ENCODE measurements around the gene KIF18A.
"Not testable (repeated sequence)": the region's sequence is repeated elsewhere in the genome, so short reads cannot be mapped to it uniquely, and the experiment has no call there.

KIF18A gene

GRCh38 chr11:28107191-28107749 lies 686 bp downstream of the KIF18A start:
- DNase-seq (ENCODE audit: insufficient read length, low spot score) = peak; percentile 9
- no peak for FAIRE-seq

DNA sequence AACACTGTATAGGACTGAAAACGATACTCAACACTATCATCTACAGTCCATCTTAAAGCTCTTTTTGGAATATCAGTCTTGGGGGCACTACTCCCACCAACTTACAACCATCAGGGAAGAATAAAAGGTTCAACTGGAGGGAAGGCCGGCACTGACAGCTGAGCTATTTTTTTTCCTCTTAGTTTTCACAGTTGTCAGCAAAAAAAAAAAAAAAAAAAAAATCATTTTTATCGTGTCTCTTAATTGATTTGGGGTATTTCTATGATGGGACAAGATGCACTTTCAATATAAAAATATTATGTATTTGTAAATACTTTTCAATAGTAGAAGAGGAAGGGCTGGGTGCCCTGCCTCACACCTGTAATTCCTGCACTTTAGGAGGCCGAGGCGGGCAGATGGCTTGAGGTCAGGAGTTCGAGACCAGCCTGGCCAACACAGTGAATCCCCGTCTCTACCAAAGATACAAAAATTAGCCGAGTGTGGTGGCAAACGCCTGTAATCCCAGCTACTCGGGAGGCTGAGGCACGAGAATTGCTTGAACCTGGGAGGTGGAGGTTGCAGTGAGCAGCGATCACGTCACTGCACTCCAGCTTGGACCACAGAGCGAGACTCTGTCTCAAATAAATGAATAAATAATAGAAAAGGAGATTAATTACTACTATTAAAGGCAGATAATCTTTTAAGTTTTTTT lies 1.5 kb downstream of the KIF18A start:
- DNase-seq (ENCODE audit: insufficient read length, low spot score) (no peak), FAIRE-seq (no peak)

GRCh38 chr11:28105869-28106268 lies 2.1 kb downstream of the KIF18A start:
- no peak for DNase-seq (ENCODE audit: insufficient read length, low spot score)
- no peak for FAIRE-seq

DNA sequence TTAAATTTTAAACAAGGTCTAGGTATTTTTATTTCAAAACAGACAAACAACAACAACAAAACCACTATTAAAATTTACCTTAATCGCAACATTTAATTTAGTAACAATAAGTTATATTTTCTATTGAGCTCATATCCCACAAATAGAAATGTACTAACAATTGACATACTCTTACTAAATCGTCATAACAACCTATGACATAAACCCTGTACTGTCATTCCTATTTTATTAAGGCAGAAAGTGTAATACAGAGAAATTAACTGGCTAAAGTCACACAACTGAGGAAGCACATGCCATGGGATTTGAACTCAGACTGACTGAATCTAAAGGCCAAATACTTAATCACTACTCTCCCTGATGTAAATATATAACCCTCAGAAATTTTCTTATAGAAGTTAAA lies 3.0 kb downstream of the KIF18A start:
- no peak for FAIRE-seq
- no peak for DNase-seq (ENCODE audit: insufficient read length, low spot score)

DNA sequence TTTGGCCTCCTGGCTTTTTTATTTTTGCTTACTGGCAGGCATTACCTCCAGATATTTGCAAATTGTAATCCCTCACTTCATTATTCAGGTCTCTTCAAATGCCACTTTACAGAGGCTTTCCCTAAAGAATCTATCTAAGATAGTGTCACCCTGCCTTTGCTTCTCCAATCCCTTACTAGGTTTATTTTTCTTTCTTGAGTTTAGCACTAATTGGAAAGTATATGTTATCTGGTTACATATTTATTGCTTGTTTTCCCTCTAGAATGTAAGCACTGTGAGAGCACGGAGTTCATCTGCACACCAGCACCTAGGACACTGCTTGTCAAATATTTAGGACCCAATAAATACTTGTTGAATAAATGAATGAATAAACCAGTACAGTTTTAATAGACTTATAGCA lies 3.5 kb downstream of the KIF18A start:
- DNase-seq (ENCODE audit: insufficient read length, low spot score) = no peak
- no peak for FAIRE-seq

- FAIRE-seq; DNase-seq (ENCODE audit: insufficient read length, low spot score): not testable (repeated sequence)
Observed at GRCh38 chr11:28102300-28102699, 5.7 kb downstream of the KIF18A start.

DNA sequence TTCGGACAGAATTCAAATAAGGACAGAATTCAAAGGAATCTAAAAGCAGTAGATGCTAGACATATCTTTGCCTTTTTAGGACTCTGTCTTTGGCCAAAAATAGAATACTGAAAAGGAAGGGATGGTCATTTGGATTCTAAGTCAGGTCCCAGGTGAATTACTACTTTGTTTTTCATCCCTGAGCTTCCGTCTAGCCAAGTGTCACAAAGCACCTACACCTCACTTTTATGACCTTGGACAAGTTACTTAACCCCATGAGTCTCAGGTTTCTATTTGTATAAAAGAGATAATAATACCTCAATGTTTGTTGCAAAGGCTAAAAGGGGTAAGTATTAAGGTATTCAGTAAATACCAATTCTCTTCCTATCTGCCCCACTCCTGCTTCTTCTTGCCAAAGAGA lies 7.3 kb downstream of the KIF18A start:
- no peak for FAIRE-seq
- no peak for DNase-seq (ENCODE audit: insufficient read length, low spot score)

GRCh38 chr11:28099715-28100114 lies 8.2 kb downstream of the KIF18A start:
- no peak for FAIRE-seq
- no peak for DNase-seq (ENCODE audit: insufficient read length, low spot score)

DNA sequence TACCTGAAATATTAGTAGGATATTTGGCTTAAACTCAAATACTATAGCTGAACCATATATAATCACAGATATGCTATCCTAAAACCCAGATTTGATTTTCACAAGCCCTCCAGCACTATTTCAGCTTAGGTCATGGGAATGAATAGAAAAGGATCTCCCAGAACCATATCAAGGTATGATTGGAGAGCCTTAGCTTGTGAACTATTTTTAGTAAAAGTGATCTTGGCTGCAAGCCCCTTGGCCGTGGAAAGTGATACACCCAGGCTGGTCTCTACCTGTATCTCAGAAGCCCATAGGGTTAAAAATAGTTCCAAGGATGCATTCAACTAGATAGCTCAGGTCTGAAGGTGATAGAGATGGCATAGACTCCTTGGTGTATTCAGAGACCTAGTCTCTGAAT lies 9.7 kb downstream of the KIF18A start:
- DNase-seq (ENCODE audit: insufficient read length, low spot score) = no peak
- no peak for FAIRE-seq

DNA sequence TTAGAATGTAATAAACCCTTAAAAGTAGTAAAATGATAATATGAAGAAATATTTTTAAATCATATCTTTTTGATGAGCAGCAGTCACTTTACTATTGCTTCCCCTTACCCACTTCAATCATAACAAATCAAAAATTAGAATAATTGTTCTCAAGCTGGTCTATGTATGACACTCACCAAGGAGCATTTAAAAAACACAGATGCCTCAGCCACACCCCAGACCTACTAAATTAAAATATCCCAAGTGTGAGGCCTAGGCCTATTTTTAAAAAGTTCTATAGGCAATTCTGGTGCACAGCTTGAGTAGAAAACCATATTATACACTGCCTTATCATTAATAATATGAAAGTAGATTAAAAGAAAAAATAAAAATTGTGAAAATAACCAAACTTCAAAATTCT lies 15.2 kb downstream of the KIF18A start:
- DNase-seq (ENCODE audit: insufficient read length, low spot score) = no peak
- no peak for FAIRE-seq

DNA sequence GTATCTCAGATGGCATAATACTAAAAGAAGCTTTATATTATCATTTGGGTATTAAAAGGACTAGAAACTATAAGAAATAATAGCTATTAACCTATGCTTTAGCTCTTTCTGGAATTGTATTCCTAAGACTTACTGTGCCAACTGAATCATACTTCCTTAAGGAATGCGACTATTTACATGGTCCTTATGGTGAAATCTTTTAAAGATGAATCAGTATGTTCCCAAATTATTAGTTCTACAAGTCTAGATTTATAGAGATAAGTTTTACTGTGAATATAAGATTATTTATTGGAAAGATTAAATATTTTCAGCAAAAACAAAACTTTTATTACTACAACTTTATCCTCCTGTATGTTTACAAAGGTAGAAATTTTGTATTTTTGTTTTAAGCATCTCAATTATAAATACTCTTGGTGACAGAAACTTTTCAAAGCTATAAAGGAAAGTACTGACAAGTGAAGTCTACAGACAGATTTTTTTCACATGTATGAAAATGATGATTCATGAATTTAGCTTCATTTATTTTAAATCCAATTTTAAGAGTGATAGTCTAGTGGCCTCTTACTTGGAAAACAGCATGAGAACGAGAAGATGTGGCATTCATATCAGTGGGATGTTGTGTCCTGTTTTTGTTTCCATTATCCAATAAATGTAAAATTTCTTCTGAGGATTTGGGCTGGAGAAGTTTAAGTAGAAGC lies 17.8 kb downstream of the KIF18A start:
- no peak for FAIRE-seq
- DNase-seq (ENCODE audit: insufficient read length, low spot score) = peak; percentile 7

- FAIRE-seq = peak; percentile 87
- no peak for DNase-seq (ENCODE audit: insufficient read length, low spot score)
Observed at GRCh38 chr11:28089378-28089777, 18.6 kb downstream of the KIF18A start.

GRCh38 chr11:28087693-28088092 lies 20.3 kb downstream of the KIF18A start:
- DNase-seq (ENCODE audit: insufficient read length, low spot score); FAIRE-seq: not testable (repeated sequence)

DNA sequence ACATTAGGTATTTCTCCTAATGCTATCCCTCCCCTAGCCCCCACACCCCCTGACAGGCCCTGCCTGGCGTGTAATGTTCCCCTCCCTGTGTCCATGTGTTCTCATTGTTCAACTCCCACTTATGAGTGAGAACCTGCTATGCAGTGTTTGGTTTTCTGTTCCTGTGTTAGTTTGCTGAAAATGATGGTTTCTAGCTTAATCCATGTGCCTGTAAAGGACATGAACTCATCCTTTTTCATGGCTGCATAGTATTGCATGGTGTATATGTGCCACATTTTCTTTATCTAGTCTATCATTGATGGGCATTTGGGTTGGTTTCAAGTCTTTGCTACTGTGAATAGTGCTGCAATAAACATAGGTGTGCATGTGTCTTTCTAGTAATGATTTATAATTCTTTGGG lies 20.8 kb downstream of the KIF18A start:
- not testable (repeated sequence) for DNase-seq (ENCODE audit: insufficient read length, low spot score); FAIRE-seq

DNA sequence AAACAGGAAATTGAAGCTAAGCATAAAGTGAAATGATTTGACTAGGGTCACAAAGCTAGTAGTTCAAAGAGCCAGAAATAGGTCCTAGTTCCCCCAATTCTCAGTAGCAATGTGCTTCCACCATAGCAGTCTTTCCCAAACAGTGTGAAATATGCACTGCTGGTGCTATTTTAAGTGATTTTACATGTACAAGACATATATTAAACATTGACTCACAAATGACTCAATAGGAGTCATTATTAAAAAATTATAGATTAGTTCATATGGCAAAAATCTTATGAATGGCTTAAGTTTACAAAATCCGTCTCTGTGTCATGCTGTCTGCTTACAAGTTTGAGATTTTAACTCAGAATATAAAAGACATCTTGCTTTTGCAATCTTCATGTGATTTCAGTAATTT lies 21.4 kb downstream of the KIF18A start:
- DNase-seq (ENCODE audit: insufficient read length, low spot score) (no peak), FAIRE-seq (no peak)

GRCh38 chr11:28083118-28083517 lies 24.8 kb downstream of the KIF18A start:
- DNase-seq (ENCODE audit: insufficient read length, low spot score) (no peak), FAIRE-seq (no peak)

GRCh38 chr11:28077521-28077920 lies 30.4 kb downstream of the KIF18A start:
- DNase-seq (ENCODE audit: insufficient read length, low spot score) (no peak), FAIRE-seq (no peak)

GRCh38 chr11:28072321-28072720 lies 35.6 kb downstream of the KIF18A start:
- FAIRE-seq = no peak
- DNase-seq (ENCODE audit: insufficient read length, low spot score) = peak; percentile 6

- DNase-seq (ENCODE audit: insufficient read length, low spot score) (no peak), FAIRE-seq (no peak)
Observed at GRCh38 chr11:28071305-28071704, 36.7 kb downstream of the KIF18A start.

DNA sequence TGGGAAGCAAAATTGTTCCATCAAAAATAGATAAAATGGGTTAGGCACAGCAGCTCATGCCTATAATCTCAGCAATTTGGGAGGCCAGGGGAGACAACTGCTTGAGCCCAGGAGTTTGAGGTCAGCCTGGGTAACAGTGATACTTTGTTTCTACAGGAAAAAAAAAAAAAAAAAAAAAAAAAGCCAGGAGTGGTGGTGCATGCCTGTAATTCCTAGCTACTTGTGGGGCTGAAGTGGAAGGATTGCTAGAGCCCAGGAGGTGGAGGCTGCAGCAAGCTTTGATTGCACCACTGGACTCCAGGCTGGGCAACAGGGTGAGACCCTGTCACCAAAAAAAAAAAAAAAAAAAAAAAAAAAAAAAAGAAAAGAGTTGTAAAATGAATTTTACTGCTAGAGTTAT lies 49.6 kb downstream of the KIF18A start:
- DNase-seq (ENCODE audit: insufficient read length, low spot score) = no peak
- no peak for FAIRE-seq

DNA sequence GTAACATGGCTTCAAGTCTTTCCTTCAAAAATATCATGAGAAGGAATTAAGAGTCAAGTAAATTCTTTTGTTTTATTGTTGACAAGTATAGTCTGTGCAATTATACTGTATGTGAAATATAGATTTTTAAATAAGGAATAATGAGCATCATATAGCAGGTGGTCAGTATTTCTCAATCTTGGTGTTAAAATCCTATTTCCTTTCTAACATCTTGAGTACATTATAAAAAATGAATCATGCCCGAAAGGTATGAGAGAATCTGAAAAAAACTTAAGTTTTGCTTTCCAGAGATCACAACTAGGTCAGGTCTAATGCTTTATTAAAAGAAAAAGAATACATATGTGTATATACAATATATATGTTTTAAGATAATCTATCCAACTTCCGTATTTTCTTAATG lies 53.1 kb downstream of the KIF18A start:
- DNase-seq (ENCODE audit: insufficient read length, low spot score) = no peak
- FAIRE-seq = no peak

All from HTR-8/SVneo (cell line).